Thyroid gland (tissue), 4 donors: Measurements from ENCODE around the gene DRD3.

Experiments used
- CTCF ChIP-seq, 6 experiments: fragments of 200-600 bp in 3 of 6; fragments of 450-650 bp in 3 of 6; sonication (generic) in 3 of 6; IDR thresholded peaks; one replicate each; pipeline ENCODE4 v1.5.1; 2016 to 2019; ENCODE audit warnings: antibody characterized with exemption in 6 of 6, mild to moderate bottlenecking in 2 of 6, inconsistent platforms in 1 of 6, moderate library complexity in 1 of 6
- POLR2A ChIP-seq, 2 donors: fragments of 450-650 bp; IDR thresholded peaks; one replicate each; pipeline ENCODE4 v1.6.1; 2017; ENCODE audit warnings: antibody characterized with exemption in 2 of 2, mild to moderate bottlenecking in 2 of 2, moderate library complexity in 1 of 2

DNA sequence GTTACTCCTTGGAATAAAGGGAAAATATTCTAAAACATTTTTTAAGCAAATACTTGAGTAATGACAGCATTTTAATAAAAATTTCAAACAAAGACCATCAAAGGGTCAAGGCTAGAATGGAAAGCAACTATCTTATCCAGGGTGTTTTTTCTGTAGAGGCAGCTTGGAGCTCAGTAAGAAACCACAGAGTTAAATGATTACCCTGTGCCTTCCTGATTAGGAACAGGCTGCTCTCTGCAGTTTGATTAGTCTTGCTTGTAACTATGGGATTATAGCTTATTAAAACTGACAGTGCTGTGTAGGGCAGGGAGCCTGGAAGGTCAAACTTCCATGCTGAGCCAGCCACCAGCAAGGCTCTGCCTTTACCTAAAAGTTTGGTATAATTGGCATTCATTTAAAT is 89.2 kb downstream of the DRD3 start:
- TF ChIP-seq CTCF (IDR thresholded peaks at IDR 0.05) = no peak
- TF ChIP-seq POLR2A (IDR thresholded peaks at IDR 0.05) = no peak
